ENCODE results near the gene KRT80.
A peak's percentile ranks its signal among the peaks of the same experiment; 100 is the strongest.

KRT80 gene

GRCh38 chr12:52139147-52139546, 52.7 kb downstream of the KRT80 start:
- no peak for DNase-seq (ENCODE audit: low read depth in 3 of 3)

- no peak for DNase-seq (ENCODE audit: low read depth in 3 of 3)
These were observed 54.1 kb downstream of the KRT80 start for GRCh38 chr12:52137746-52138145.

GRCh38 chr12:52132754-52133161, 59.1 kb downstream of the KRT80 start:
- DNase-seq (ENCODE audit: low read depth in 3 of 3) = no peak

- no peak for DNase-seq (ENCODE audit: low read depth in 3 of 3)
These were observed 61.1 kb downstream of the KRT80 start for GRCh38 chr12:52130711-52131110.

GRCh38 chr12:52127683-52128450, 63.9 kb downstream of the KRT80 start:
- no peak for DNase-seq (ENCODE audit: low read depth in 3 of 3)

- no peak for DNase-seq (ENCODE audit: low read depth in 3 of 3)
These were observed 64.9 kb downstream of the KRT80 start for GRCh38 chr12:52126605-52127578.

GRCh38 chr12:52126050-52126604, 65.7 kb downstream of the KRT80 start:
- no peak for DNase-seq (ENCODE audit: low read depth in 3 of 3)

GRCh38 chr12:52125476-52125900, 66.3 kb downstream of the KRT80 start:
- no peak for DNase-seq (ENCODE audit: low read depth in 3 of 3)

- DNase-seq (ENCODE audit: low read depth in 3 of 3) = no peak
These were observed 68.2 kb downstream of the KRT80 start for GRCh38 chr12:52123487-52124186.

GRCh38 chr12:52122904-52123303, 68.9 kb downstream of the KRT80 start:
- no peak for DNase-seq (ENCODE audit: low read depth in 3 of 3)

GRCh38 chr12:52122540-52122871, 69.3 kb downstream of the KRT80 start:
- no peak for DNase-seq (ENCODE audit: low read depth in 3 of 3)

- peak; percentile 34 to 62 (median 44) for DNase-seq (ENCODE audit: low read depth in 3 of 3)
These were observed 69.8 kb downstream of the KRT80 start for GRCh38 chr12:52121824-52122539.

- DNase-seq (ENCODE audit: low read depth in 3 of 3) = no peak
These were observed 70.6 kb downstream of the KRT80 start for GRCh38 chr12:52120951-52121823.

GRCh38 chr12:52119398-52120254, 72.2 kb downstream of the KRT80 start:
- peak in 1 of 3 experiments; percentile 30 for DNase-seq (ENCODE audit: low read depth in 3 of 3)

All from stimulated activated CD4-positive, alpha-beta T cell treated with anti-CD3 and anti-CD28 coated beads, TNF-alpha, amount 100 ng/mL, for 24 hours (primary cell).